ENCODE results near the gene ARRB1.
"Not testable (repeated sequence)": the region's sequence is repeated elsewhere in the genome, so short reads cannot be mapped to it uniquely, and the experiment has no call there.

Gene ARRB1

DNA sequence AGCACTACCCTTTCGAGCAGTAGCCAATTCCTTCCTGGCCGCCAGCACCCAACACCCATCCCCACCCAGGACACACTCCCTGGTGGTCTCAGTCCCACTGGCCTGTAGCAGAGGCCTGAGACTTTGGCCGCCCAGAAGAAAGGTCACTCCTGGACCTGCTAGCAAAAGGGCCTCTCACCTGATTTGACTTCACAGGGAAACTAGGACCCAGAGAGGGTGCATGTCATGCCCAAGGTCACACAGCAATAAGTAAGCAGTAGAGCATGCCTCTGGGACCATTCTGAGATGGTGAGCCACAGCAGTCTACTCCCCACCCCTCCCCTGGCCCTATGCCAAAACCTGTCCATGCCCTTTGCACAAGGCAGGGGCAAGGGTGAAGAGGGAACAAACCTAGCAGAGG lies 7.3 kb downstream of the ARRB1 start:
- DNase-seq (ENCODE audit: low spot score), result no peak

GRCh38 chr11:75342966-75343870 lies 8.2 kb downstream of the ARRB1 start:
- DNase-seq (ENCODE audit: low spot score), result peak; percentile 81

DNA sequence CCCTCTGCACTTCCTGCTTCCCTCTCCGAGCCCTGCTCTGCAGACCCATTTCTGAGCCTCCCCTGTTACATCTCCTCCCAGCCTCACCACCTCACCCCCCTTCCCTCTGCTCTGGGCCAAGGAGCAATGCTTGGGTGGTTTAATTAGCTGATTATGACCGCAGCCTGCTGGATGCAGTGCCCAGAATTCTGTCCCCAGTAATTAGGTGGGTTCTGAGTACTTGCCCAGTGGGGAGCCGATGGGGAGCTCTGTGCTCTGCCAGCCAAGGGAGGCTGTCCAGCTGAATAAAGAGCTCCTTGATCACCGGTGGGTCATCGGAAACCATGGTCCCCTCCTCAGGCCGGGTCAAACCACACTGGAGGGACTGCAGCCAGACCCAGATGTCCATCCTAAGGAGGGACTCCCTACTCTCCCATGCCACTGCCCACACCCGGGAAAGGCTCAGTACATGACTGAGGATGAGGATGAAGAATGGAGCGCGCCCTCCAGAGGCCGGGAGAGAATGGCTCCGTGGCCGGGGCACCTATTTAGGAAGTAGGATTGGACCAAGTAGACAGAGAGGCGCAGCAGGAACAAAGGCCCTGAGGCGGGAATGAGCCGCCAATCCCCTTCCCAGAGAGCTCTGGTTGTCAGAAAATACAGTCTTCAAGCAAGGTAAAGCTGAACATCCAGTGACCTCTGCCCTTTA lies 9.1 kb downstream of the ARRB1 start:
- no peak for DNase-seq (ENCODE audit: low spot score)

- DNase-seq (ENCODE audit: low spot score), result no peak
These were observed 9.8 kb downstream of the ARRB1 start for GRCh38 chr11:75341612-75342011.

GRCh38 chr11:75339685-75340409 lies 11.6 kb downstream of the ARRB1 start:
- no peak for DNase-seq (ENCODE audit: low spot score)

DNA sequence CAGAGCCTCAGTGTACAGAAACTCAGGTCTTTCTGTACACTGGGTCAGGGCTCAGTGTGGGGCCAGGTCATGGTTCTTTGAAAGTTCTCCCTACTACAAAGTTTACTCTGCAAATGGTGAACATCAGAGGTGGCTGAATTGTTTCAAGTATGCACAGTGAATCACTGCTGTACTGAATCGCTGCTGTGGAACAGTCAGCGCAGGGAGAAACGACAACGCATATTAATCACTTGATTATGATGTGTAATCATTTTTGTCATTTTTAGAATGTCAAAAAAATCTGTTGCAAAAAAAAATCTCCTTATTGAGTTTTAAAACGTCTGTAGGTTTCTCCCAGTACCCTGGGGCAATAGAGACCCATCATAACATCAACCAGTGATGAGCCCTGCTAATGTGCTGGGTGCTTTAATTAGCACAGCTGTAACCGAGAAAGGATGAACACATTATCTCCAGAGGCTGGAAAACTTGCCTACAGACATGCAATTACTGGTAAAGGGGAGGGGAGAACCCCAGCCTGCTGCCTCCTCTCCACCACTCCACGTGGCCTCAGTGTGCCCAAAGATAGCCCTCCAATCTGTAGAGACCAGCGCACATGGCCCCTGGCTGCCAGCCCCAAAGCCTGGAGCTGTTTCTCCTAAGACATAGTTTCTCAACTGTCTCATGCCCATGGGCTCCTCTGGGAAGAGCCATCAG lies 12.8 kb downstream of the ARRB1 start:
- no peak for DNase-seq (ENCODE audit: low spot score)

DNA sequence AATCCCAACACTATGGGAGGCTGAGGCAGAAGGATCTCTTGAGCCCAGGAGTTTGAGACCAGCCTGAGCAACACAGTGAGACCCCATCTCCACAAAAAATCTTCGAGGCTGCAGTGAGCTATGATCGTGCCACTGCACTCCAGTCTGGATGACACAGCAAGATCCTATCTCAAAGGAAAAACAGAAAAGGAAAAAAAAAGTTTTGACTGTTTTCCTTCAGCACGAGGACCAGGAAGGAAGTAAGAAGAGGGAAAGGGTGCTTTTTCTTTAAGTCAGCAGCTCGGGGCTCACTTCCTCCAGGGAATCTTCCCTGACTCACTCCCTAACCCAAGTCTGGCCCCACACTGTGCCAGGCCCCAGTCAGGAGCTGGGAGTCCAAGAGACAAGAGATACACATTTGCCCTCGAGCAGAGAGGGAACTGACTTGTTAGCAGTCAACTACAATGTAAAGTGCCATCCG lies 14.2 kb downstream of the ARRB1 start:
- no peak for DNase-seq (ENCODE audit: low spot score)

- DNase-seq (ENCODE audit: low spot score), result no peak
These were observed 16.5 kb downstream of the ARRB1 start for GRCh38 chr11:75334976-75335375.

GRCh38 chr11:75334402-75334891 lies 17.0 kb downstream of the ARRB1 start:
- DNase-seq (ENCODE audit: low spot score), result no peak

DNA sequence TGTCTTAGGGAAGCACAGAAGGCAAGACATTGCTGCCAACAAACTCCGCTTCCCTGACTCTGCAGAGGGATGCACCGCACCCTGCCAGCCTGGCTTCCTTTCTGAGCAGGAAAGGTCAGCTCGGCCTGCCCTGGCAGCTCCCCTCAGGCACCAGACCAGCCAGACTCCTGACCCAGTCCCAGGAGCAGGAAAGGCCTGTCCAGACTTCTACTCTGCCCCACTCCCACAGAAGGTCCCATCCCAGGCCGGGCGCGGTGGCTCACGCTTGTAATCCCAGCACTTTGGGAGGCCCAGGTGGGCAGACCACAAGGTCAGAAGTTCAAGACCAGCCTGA lies 17.7 kb downstream of the ARRB1 start:
- DNase-seq (ENCODE audit: low spot score), result no peak

DNA sequence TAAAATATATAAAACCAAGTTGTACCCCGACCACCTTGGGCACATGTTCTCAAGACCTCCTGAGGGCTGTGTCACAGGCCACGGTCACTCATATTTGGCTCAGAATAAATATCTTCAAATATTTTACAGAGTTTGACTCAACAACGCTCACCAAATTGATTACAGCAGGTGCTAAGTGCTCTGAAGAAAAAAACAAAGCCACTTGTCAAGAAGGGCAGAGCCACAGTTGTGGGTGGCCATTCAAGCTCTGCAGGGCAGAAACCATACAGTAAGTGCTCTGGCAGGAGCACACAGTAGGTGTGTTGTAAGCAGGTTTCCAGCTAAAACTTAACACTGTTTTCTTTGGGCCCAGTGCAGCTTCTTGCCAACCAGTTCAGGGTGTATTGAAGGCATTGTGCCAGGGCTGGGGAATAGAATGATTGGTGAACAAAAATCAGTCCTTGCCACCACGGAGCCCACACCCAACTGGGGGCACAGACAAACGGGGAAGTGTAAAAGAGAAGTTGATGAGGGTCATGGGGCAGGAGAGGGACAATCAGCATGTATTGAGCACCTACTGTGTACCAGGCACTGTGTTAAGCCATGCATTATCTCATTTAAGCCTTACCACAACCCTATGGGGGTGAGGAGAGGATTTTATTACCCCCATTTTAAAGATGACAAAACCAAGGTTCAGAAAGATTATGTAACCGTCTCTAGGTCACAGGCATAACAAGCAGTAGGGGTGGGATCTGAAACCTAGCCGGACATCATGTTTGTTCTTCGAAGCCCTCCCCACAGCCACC lies 18.2 kb downstream of the ARRB1 start:
- DNase-seq (ENCODE audit: low spot score), result no peak

DNA sequence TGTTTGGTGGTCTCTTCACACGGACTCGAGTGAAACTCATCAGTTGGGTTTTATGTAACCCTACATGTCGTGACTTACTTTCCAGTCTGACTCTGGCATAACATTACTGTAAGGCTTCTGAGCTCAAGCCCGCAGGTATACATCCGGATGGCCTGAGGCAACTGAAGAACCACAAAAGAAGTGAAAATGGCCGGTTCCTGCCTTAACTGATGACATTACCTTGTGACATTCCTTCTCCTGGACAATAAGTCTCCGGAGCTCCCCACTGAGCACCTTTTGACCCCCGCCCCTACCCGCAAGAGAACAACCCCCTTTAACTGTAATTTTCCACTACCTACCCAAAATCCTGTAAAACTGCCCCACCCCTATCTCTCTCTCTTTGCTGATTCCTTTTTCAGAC lies 19.7 kb downstream of the ARRB1 start:
- DNase-seq (ENCODE audit: low spot score), result not testable (repeated sequence)

- not testable (repeated sequence) for DNase-seq (ENCODE audit: low spot score)
These were observed 20.2 kb downstream of the ARRB1 start for GRCh38 chr11:75331304-75331703.

GRCh38 chr11:75330886-75331285 lies 20.6 kb downstream of the ARRB1 start:
- DNase-seq (ENCODE audit: low spot score), result not testable (repeated sequence)

- DNase-seq (ENCODE audit: low spot score), result no peak
These were observed 21.2 kb downstream of the ARRB1 start for GRCh38 chr11:75330291-75330690.

DNA sequence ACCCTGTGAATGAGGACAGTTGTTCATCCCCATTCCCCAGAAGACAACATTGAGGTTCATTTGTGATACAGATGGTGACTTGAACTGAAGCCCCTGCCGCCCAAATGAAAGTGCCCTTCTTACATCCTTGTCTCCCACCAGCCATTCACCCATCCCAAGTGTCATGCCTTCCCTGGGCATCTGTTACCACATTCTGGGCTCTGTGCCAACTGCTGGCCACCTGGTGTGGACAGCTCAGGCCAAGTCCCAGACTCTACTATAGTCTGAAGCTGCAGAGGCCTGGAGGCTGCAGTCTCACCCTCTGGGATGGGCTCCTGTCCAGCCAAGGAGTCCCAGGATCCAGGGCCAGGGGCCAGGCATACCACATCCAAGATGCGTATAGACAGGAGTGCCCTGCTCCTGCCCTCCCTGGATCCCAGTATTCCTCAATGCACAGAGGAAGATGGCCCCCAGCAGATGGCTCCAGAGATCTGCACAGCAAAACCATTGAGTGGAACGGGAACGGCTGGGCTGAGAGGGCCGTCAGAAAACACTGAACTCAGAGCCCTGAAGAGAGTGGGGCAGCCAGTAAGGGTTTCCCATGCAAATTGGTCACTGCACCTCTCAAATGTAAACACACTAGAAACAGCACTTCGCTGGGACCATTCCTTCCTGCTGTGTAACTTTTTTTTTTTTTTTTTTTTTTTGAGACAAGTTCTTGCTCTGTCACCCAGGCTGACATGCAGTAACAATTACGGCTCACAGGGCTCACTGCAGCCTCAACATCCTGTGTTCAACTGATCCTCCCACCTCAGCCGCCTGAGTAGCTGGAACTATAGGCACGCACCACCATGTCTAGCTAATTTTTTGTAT lies 22.8 kb downstream of the ARRB1 start:
- DNase-seq (ENCODE audit: low spot score), result peak; percentile 79

- DNase-seq (ENCODE audit: low spot score), result no peak
These were observed 25.0 kb downstream of the ARRB1 start for GRCh38 chr11:75326439-75326810.

GRCh38 chr11:75325713-75326438 lies 25.6 kb downstream of the ARRB1 start:
- DNase-seq (ENCODE audit: low spot score), result peak; percentile 54

DNA sequence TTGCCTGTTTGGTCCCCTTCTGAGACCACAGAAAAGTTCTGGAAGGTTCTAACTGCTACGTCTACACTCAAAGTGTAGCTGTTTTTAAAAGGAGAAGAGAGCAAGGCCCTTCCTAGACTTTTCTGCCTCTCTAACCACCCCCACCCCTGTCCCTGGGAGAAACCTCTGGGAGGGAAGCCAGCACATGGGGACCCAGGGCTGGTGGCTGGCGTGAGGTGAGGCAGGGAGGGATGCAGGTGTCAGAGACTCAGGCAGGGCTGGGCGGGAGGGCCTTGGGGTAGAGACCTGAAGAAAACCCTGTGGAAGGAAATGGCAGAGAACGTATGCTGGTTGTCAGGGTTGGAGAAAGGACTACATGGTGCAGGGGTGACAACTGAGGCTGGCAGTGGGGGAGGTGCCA lies 26.7 kb downstream of the ARRB1 start:
- no peak for DNase-seq (ENCODE audit: low spot score)

DNA sequence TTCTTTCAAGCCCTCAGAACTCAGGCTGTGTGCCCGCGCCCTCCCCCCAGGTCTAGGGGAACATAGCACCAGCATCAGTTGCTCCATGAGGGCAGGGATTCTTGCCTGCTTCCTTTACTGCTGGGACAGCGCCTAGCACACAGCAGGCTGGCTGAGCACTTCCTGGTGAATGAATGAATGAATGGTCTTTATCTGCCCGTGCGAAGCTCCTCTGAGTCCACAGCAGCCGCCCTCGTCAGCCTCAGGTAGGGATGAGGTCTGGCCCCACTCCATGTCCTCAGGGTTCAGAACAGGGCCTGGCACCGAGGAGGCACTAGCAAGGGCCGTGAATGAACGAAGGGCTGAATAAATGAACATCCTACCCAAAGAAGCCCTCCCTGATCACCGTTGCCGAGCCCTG lies 27.3 kb downstream of the ARRB1 start:
- DNase-seq (ENCODE audit: low spot score), result no peak

Data from D341Med (cell line).